Activated T-cell treated with anti-CD3 and anti-CD28 coated beads, Interleukin-2, amount 50 U/mL, for 48 hours (primary cell): ENCODE results near the gene PARD6A.

Experiments used
- DNase-seq, 2 experiments: peaks; one replicate each; pipeline ENCODE4 v3.0.0-alpha.2; 2020

PARD6A gene

GRCh38 chr16:67654403-67654911 is 6.3 kb upstream of the PARD6A start:
- DNase-seq, result no peak

GRCh38 chr16:67655363-67655762 is 5.4 kb upstream of the PARD6A start:
- DNase-seq, result no peak

- DNase-seq, result no peak
These were observed 4.3 kb upstream of the PARD6A start for GRCh38 chr16:67656344-67657016.

- no peak for DNase-seq
These were observed 3.6 kb upstream of the PARD6A start for GRCh38 chr16:67657017-67657608.

GRCh38 chr16:67657751-67658518 is 2.8 kb upstream of the PARD6A start:
- no peak for DNase-seq

- no peak for DNase-seq
These were observed 1.7 kb upstream of the PARD6A start for GRCh38 chr16:67658849-67659674.

- DNase-seq, result peak; percentile 96 to 98
These were observed 841 bp upstream of the PARD6A start, which contains the start of gene ACD for GRCh38 chr16:67659675-67660563. Gene ACD (minus strand): TSS chr16:67660260. CDS start chr16:67660220, 40 bp downstream.

GRCh38 chr16:67661101-67661761 is 471 bp downstream of the PARD6A start:
- DNase-seq, result peak; percentile 49 to 51

- no peak for DNase-seq
These were observed 1.3 kb downstream of the PARD6A start for GRCh38 chr16:67661886-67662652.

- no peak for DNase-seq
These were observed 1.9 kb downstream of the PARD6A start for GRCh38 chr16:67662653-67663010.

GRCh38 chr16:67663151-67663876 is 2.6 kb downstream of the PARD6A start:
- peak; percentile 66 to 71 for DNase-seq

- DNase-seq, result no peak
These were observed 3.1 kb downstream of the PARD6A start for GRCh38 chr16:67663877-67664222.

- DNase-seq, result no peak
These were observed 3.5 kb downstream of the PARD6A start for GRCh38 chr16:67664258-67664657.

- DNase-seq, result no peak
These were observed 4.1 kb downstream of the PARD6A start for GRCh38 chr16:67664871-67665270.

- DNase-seq, result no peak
These were observed 4.8 kb downstream of the PARD6A start for GRCh38 chr16:67665598-67665997.

GRCh38 chr16:67666032-67666551 is 5.3 kb downstream of the PARD6A start:
- DNase-seq, result peak in 1 of 2 experiments; percentile 53

GRCh38 chr16:67666559-67667452 is 6.0 kb downstream of the PARD6A start, which contains the start of the genes C16orf86 and ENKD1:
Gene C16orf86 (plus strand): TSS chr16:67666814. CDS start chr16:67666971, 157 bp downstream.
Gene ENKD1 (minus strand): TSS chr16:67666750. CDS start chr16:67666442, 308 bp downstream.
- peak; percentile 81 to 85 for DNase-seq

GRCh38 chr16:67667453-67667816 is 6.7 kb downstream of the PARD6A start:
- no peak for DNase-seq
